Muscle layer of colon (tissue), 2 donors: Measurements from ENCODE around the gene CLBA1.

ENCODE experiments used
- H3K27ac ChIP-seq: one replicate; pipeline ENCODE4 v1.7.0; 2013; ENCODE audit warnings: low read depth, mild to moderate bottlenecking, low read length, moderate library complexity
- H3K27me3 ChIP-seq, 2 donors: one replicate each; pipeline ENCODE4 v1.7.0; 2013; ENCODE audit warnings: low read length in 2 of 2, mild to moderate bottlenecking in 2 of 2; ENCODE audit not compliant: insufficient read depth in 2 of 2, control insufficient read depth in 1 of 2
- H3K36me3 ChIP-seq: one replicate; pipeline ENCODE4 v1.7.0; 2013; ENCODE audit warnings: mild to moderate bottlenecking, low read length; ENCODE audit not compliant: insufficient read depth
- H3K4me1 ChIP-seq: one replicate; pipeline ENCODE4 v1.7.0; 2013; ENCODE audit warnings: mild to moderate bottlenecking, low read length; ENCODE audit not compliant: insufficient read depth
- H3K4me3 ChIP-seq, 2 donors: one replicate each; pipeline ENCODE4 v1.7.0; 2013; ENCODE audit warnings: low read length in 2 of 2, low read depth in 1 of 2, mild to moderate bottlenecking in 1 of 2, moderate library complexity in 1 of 2
- H3K9ac ChIP-seq: one replicate; pipeline ENCODE4 v1.7.0; 2013; ENCODE audit warnings: low read length
- H3K9me3 ChIP-seq: one replicate; pipeline ENCODE4 v1.7.0; 2013; ENCODE audit warnings: mild to moderate bottlenecking, low read length
- donor health status: abdominal sarcoma.
- donor health status: Adenocarcinoma of cecum.

Gene CLBA1

GRCh38 chr14:105039458-105040205 is 54.0 kb downstream of the CLBA1 start:
- Histone ChIP-seq H3K9me3 (no peaks in the 10 kb centered on the region), H3K9ac (no peak overlapping the region), H3K4me3 (no peak overlapping the region), H3K27ac (no peak overlapping the region), H3K36me3 (no peaks in the 10 kb centered on the region), H3K27me3 (peaks cover 0 to 2% of the 10 kb centered on the region in 2 donors), H3K4me1 (no peaks in the 10 kb centered on the region)

- no peaks in the 10 kb centered on the region for H3K27me3 ChIP-seq
- no peaks in the 10 kb centered on the region for H3K9me3 ChIP-seq
- no peak overlapping the region for H3K4me3 ChIP-seq
- H3K27ac ChIP-seq, result no peak overlapping the region
- H3K36me3 ChIP-seq, result no peaks in the 10 kb centered on the region
- H3K9ac ChIP-seq, result no peak overlapping the region
- no peaks in the 10 kb centered on the region for H3K4me1 ChIP-seq
These were observed 56.5 kb downstream of the CLBA1 start for GRCh38 chr14:105041841-105042765.

- no peak overlapping the region for H3K27ac ChIP-seq
- H3K27me3 ChIP-seq, result no peaks in the 10 kb centered on the region
- H3K36me3 ChIP-seq, result no peaks in the 10 kb centered on the region
- H3K4me1 ChIP-seq, result no peaks in the 10 kb centered on the region
- no peak overlapping the region for H3K4me3 ChIP-seq
- no peaks in the 10 kb centered on the region for H3K9me3 ChIP-seq
- H3K9ac ChIP-seq, result no peak overlapping the region
These were observed 57.2 kb downstream of the CLBA1 start for GRCh38 chr14:105042813-105043212.

DNA sequence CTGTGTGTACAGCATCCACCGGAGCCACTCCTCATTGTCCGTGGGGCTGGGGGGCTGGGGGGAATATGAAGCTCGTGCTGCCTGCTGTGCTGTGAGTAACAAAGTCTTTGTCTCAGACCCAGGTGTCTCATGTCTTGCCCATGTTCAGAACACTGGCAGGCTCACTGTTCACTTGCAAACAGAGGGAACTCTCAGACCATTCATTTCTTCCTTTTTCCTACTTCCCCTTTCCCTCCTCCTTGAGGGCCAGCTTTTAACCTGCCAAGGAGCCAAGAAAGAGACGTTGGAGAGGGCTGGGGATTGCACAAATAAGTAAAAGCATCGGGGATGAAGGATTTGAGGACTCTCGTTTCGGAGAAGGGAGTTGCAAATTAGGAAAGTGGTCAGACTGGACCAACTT is 58.1 kb downstream of the CLBA1 start:
- Histone ChIP-seq H3K9me3 (no peaks in the 10 kb centered on the region), H3K36me3 (no peaks in the 10 kb centered on the region), H3K4me3 (no peak overlapping the region), H3K4me1 (no peaks in the 10 kb centered on the region), H3K27me3 (no peaks in the 10 kb centered on the region), H3K9ac (no peak overlapping the region), H3K27ac (no peak overlapping the region)
